ENCODE data around the gene SLCO4C1.

The SLCO4C1 gene

GRCh38 chr5:102218159-102218558 is 77.9 kb downstream of the SLCO4C1 start:
- DNase-seq, result no peak
- H3K27ac ChIP-seq (ENCODE audit: insufficient read depth in 1 of 2, low read depth in 1 of 2, low read length in 2 of 2, poor library complexity in 1 of 2, severe bottlenecking in 2 of 2), result no peak overlapping the region
- peaks cover 0 to 10% (median 0%) of the 10 kb centered on the region in 5 experiments for H3K9me3 ChIP-seq (ENCODE audit: control extremely low read depth in 1 of 5, control insufficient read depth in 4 of 5, insufficient read depth in 2 of 5, low read depth in 1 of 5, low read length in 4 of 5)
- POLR2A ChIA-PET, result interaction anchor here (0.6 kb wide), 1 partner anchor 104 kb away, joined by 3 read pairs; no protein-coding TSS in a partner anchor
- no peaks in the 10 kb centered on the region for H3K27me3 ChIP-seq (replicated peaks in 2 of 5; ENCODE audit: control insufficient read depth in 4 of 5, insufficient read depth in 5 of 5, low read length in 4 of 5)
- no peaks in the 10 kb centered on the region for H3K36me3 ChIP-seq (ENCODE audit: control insufficient read depth in 4 of 4, insufficient read depth in 4 of 4, low read length in 3 of 4)
- CTCF ChIA-PET, result no interaction called here
- 100% methylated on average over 1 of the region's 1 CpG for WGBS (ENCODE audit: insufficient coverage)
- no peaks in the 10 kb centered on the region for H3K4me1 ChIP-seq (ENCODE audit: control extremely low read depth in 1 of 4, control insufficient read depth in 4 of 4, insufficient read depth in 4 of 4, low read length in 3 of 4)
- no peak overlapping the region for H3K4me3 ChIP-seq (ENCODE audit: control insufficient read depth in 1 of 7, extremely low read depth in 1 of 7, insufficient read depth in 4 of 7, low read depth in 2 of 7, low read length in 6 of 7)

- no peak for DNase-seq
- no peaks in the 10 kb centered on the region for H3K4me1 ChIP-seq (ENCODE audit: control extremely low read depth in 1 of 4, control insufficient read depth in 4 of 4, insufficient read depth in 4 of 4, low read length in 3 of 4)
- no peaks in the 10 kb centered on the region for H3K36me3 ChIP-seq (ENCODE audit: control insufficient read depth in 4 of 4, insufficient read depth in 4 of 4, low read length in 3 of 4)
- peaks cover 0 to 6% (median 0%) of the 10 kb centered on the region in 5 experiments for H3K9me3 ChIP-seq (ENCODE audit: control extremely low read depth in 1 of 5, control insufficient read depth in 4 of 5, insufficient read depth in 2 of 5, low read depth in 1 of 5, low read length in 4 of 5)
- POLR2A ChIA-PET, result no interaction called here
- no peak overlapping the region for H3K4me3 ChIP-seq (ENCODE audit: control insufficient read depth in 1 of 7, extremely low read depth in 1 of 7, insufficient read depth in 4 of 7, low read depth in 2 of 7, low read length in 6 of 7)
- no peaks in the 10 kb centered on the region for H3K27me3 ChIP-seq (replicated peaks in 2 of 5; ENCODE audit: control insufficient read depth in 4 of 5, insufficient read depth in 5 of 5, low read length in 4 of 5)
- CTCF ChIA-PET, result no interaction called here
- H3K27ac ChIP-seq (ENCODE audit: insufficient read depth in 1 of 2, low read depth in 1 of 2, low read length in 2 of 2, poor library complexity in 1 of 2, severe bottlenecking in 2 of 2), result no peak overlapping the region
- whole genome bisulfite sequencing (ENCODE audit: insufficient coverage), result 73% methylated on average over 2 of the region's 4 CpGs
These were observed 79.4 kb downstream of the SLCO4C1 start for GRCh38 chr5:102216678-102217077.

- ChIA-PET POLR2A (no interaction called here), CTCF (no interaction called here)
- WGBS (ENCODE audit: insufficient coverage), result no CpG with 5 or more reads among the region's 1 CpG
- Histone ChIP-seq H3K27ac (ENCODE audit: insufficient read depth in 1 of 2, low read depth in 1 of 2, low read length in 2 of 2, poor library complexity in 1 of 2, severe bottlenecking in 2 of 2) (no peak overlapping the region), H3K4me1 (ENCODE audit: control extremely low read depth in 1 of 4, control insufficient read depth in 4 of 4, insufficient read depth in 4 of 4, low read length in 3 of 4) (no peaks in the 10 kb centered on the region), H3K9me3 (ENCODE audit: control extremely low read depth in 1 of 5, control insufficient read depth in 4 of 5, insufficient read depth in 2 of 5, low read depth in 1 of 5, low read length in 4 of 5) (peaks cover 0 to 2% (median 0%) of the 10 kb centered on the region in 5 experiments), H3K27me3 (replicated peaks in 2 of 5; ENCODE audit: control insufficient read depth in 4 of 5, insufficient read depth in 5 of 5, low read length in 4 of 5) (no peaks in the 10 kb centered on the region), H3K36me3 (ENCODE audit: control insufficient read depth in 4 of 4, insufficient read depth in 4 of 4, low read length in 3 of 4) (no peaks in the 10 kb centered on the region), H3K4me3 (ENCODE audit: control insufficient read depth in 1 of 7, extremely low read depth in 1 of 7, insufficient read depth in 4 of 7, low read depth in 2 of 7, low read length in 6 of 7) (no peak overlapping the region)
- DNase-seq, result no peak
These were observed 84.9 kb downstream of the SLCO4C1 start for GRCh38 chr5:102211165-102211564.

GRCh38 chr5:102200861-102201260 is 95.2 kb downstream of the SLCO4C1 start:
- no peaks in the 10 kb centered on the region for H3K4me1 ChIP-seq (ENCODE audit: control extremely low read depth in 1 of 4, control insufficient read depth in 4 of 4, insufficient read depth in 4 of 4, low read length in 3 of 4)
- DNase-seq, result no peak
- 100% methylated on average over 1 of the region's 3 CpGs for WGBS (ENCODE audit: insufficient coverage)
- peaks cover 0 to 3% (median 0%) of the 10 kb centered on the region in 5 experiments for H3K9me3 ChIP-seq (ENCODE audit: control extremely low read depth in 1 of 5, control insufficient read depth in 4 of 5, insufficient read depth in 2 of 5, low read depth in 1 of 5, low read length in 4 of 5)
- ChIA-PET POLR2A (no interaction called here), CTCF (no interaction called here)
- H3K4me3 ChIP-seq (ENCODE audit: control insufficient read depth in 1 of 7, extremely low read depth in 1 of 7, insufficient read depth in 4 of 7, low read depth in 2 of 7, low read length in 6 of 7), result no peak overlapping the region
- no peaks in the 10 kb centered on the region for H3K27me3 ChIP-seq (replicated peaks in 2 of 5; ENCODE audit: control insufficient read depth in 4 of 5, insufficient read depth in 5 of 5, low read length in 4 of 5)
- H3K27ac ChIP-seq (ENCODE audit: insufficient read depth in 1 of 2, low read depth in 1 of 2, low read length in 2 of 2, poor library complexity in 1 of 2, severe bottlenecking in 2 of 2), result no peak overlapping the region
- no peaks in the 10 kb centered on the region for H3K36me3 ChIP-seq (ENCODE audit: control insufficient read depth in 4 of 4, insufficient read depth in 4 of 4, low read length in 3 of 4)

GRCh38 chr5:102196481-102196880 is 99.6 kb downstream of the SLCO4C1 start:
- H3K27me3 ChIP-seq (replicated peaks in 2 of 5; ENCODE audit: control insufficient read depth in 4 of 5, insufficient read depth in 5 of 5, low read length in 4 of 5), result no peaks in the 10 kb centered on the region
- H3K9me3 ChIP-seq (ENCODE audit: control extremely low read depth in 1 of 5, control insufficient read depth in 4 of 5, insufficient read depth in 2 of 5, low read depth in 1 of 5, low read length in 4 of 5), result peaks cover 0 to 3% (median 0%) of the 10 kb centered on the region in 5 experiments
- H3K36me3 ChIP-seq (ENCODE audit: control insufficient read depth in 4 of 4, insufficient read depth in 4 of 4, low read length in 3 of 4), result no peaks in the 10 kb centered on the region
- DNase-seq, result no peak
- ChIA-PET POLR2A (no interaction called here), CTCF (no interaction called here)
- H3K27ac ChIP-seq (ENCODE audit: insufficient read depth in 1 of 2, low read depth in 1 of 2, low read length in 2 of 2, poor library complexity in 1 of 2, severe bottlenecking in 2 of 2), result no peak overlapping the region
- 100% methylated on average over 4 of the region's 8 CpGs for WGBS (ENCODE audit: insufficient coverage)
- no peaks in the 10 kb centered on the region for H3K4me1 ChIP-seq (ENCODE audit: control extremely low read depth in 1 of 4, control insufficient read depth in 4 of 4, insufficient read depth in 4 of 4, low read length in 3 of 4)
- H3K4me3 ChIP-seq (ENCODE audit: control insufficient read depth in 1 of 7, extremely low read depth in 1 of 7, insufficient read depth in 4 of 7, low read depth in 2 of 7, low read length in 6 of 7), result no peak overlapping the region
